Keratinocyte (primary cell): ENCODE data around the gene SOCS4. TPM values are rescaled to one million over a fixed set of nuclear protein-coding genes. Genes with fewer than 3 reads are reported as not detected.

Experiments
- DNase-seq: peaks from one replicate; pipeline ENCODE4 v3.0.0-alpha.2; 2011; ENCODE audit warnings: low read depth, missing footprints, low spot score
- FAIRE-seq: peaks from 2 replicates; lab custom pipeline; 2011; peaks lifted over from hg19 to GRCh38; lab: Jason Lieb, UNC
- H2AFZ ChIP-seq: 2 replicates; pipeline ENCODE4 v1.6.0; 2012; ENCODE audit warnings: low read length, control low read depth, inconsistent platforms; ENCODE audit not compliant: control insufficient read depth
- H3K27ac ChIP-seq: 2 replicates; pipeline ENCODE4 v1.5.1; 2011; ENCODE audit warnings: low read length; ENCODE audit not compliant: control insufficient read depth, insufficient read depth
- H3K27me3 ChIP-seq: 3 replicates; pipeline ENCODE4 v1.6.0; 2011; ENCODE audit warnings: low read length; ENCODE audit not compliant: control insufficient read depth, insufficient read depth; ENCODE audit errors: extremely low read depth
- H3K36me3 ChIP-seq, 2 experiments: 2 replicates in 1 of 2; 3 replicates in 1 of 2; pipeline ENCODE4 v1.5.1; 2011; ENCODE audit warnings: low read length in 2 of 2, mild to moderate bottlenecking in 1 of 2; ENCODE audit not compliant: control insufficient read depth in 2 of 2, insufficient read depth in 2 of 2; ENCODE audit errors: extremely low read depth in 1 of 2
- H3K4me1 ChIP-seq: 3 replicates; pipeline ENCODE4 v1.5.1; 2011; ENCODE audit warnings: low read length; ENCODE audit not compliant: control insufficient read depth, insufficient read depth; ENCODE audit errors: extremely low read depth
- H3K4me2 ChIP-seq: 3 replicates; pipeline ENCODE4 v1.6.0; 2011; ENCODE audit warnings: low read depth, low read length; ENCODE audit not compliant: control insufficient read depth, insufficient read depth; ENCODE audit errors: extremely low read depth
- H3K4me3 ChIP-seq, 3 experiments: fragments of 200-600 bp in 1 of 3; sonication (generic) in 1 of 3; 2 replicates in 2 of 3; 3 replicates in 1 of 3; pipeline ENCODE4 v1.5.1; 2011 to 2016; ENCODE audit warnings: low read length in 3 of 3, mild to moderate bottlenecking in 3 of 3, control low read depth in 2 of 3, inconsistent platforms in 1 of 3, low read depth in 1 of 3, mixed read lengths in 1 of 3, mixed run types in 1 of 3, moderate library complexity in 1 of 3; ENCODE audit not compliant: control insufficient read depth in 2 of 3, insufficient read depth in 2 of 3; ENCODE audit errors: extremely low read depth in 1 of 3
- H3K79me2 ChIP-seq: 2 replicates; pipeline ENCODE4 v1.6.0; 2012; ENCODE audit warnings: low read length; ENCODE audit not compliant: control insufficient read depth, insufficient read depth
- H3K9ac ChIP-seq: 3 replicates; pipeline ENCODE4 v1.6.0; 2011; ENCODE audit warnings: low read length; ENCODE audit not compliant: control insufficient read depth, insufficient read depth; ENCODE audit errors: extremely low read depth
- H3K9me1 ChIP-seq: 3 replicates; pipeline ENCODE4 v1.6.0; 2011; ENCODE audit warnings: low read length; ENCODE audit not compliant: control insufficient read depth, insufficient read depth; ENCODE audit errors: extremely low read depth
- H3K9me3 ChIP-seq: 2 replicates; pipeline ENCODE4 v1.5.1; 2012; ENCODE audit warnings: low read depth, low read length; ENCODE audit not compliant: control insufficient read depth
- H4K20me1 ChIP-seq: 3 replicates; pipeline ENCODE4 v1.6.0; 2011; ENCODE audit warnings: low read length; ENCODE audit not compliant: control insufficient read depth, insufficient read depth; ENCODE audit errors: extremely low read depth
- EZH2 ChIP-seq: IDR thresholded peaks from one replicate; pipeline ENCODE4 v1.6.1; 2012; ENCODE audit warnings: inconsistent platforms, mild to moderate bottlenecking, low read length, moderate library complexity
- dilution Hi-C: fragments of 300-500 bp; cut with MboI; formaldehyde crosslinking; loops from one replicate; pipeline ENCODE4 v1.7.0; 2020; ENCODE audit warnings: low sequenced_read_pairs; ENCODE audit not compliant: extremely low pct_ligation_motif_present
- polyA plus RNA-seq, 5 experiments: library from polyadenylated mRNA; depleted of rRNA in 3 of 5; stranded (reverse) in 3 of 5; stranded (forward) in 1 of 5; unstranded in 1 of 5; fragments of >200 nt; gene quantifications; 1 replicate in 1 of 5; 2 replicates in 3 of 5; 3 replicates in 1 of 5; pipeline versions ENCODE4 v1.2.1 to v1.2.3, GENCODE V29; 2011 to 2012; ENCODE audit warnings: missing spikeins in 2 of 5, low read depth in 1 of 5, low replicate concordance in 1 of 5
- TF ChIP-seq, protein P1 (sequence below), 3 experiments: IDR thresholded peaks in 1 of 3; conservative IDR thresholded peaks in 1 of 3; optimal IDR thresholded peaks in 1 of 3; 2 replicates in 2 of 3; 3 replicates in 1 of 3; pipeline versions ENCODE3 to v1.5.1; 2011; ENCODE audit warnings: low read length in 3 of 3, mild to moderate bottlenecking in 3 of 3, moderate library complexity in 2 of 3, control low read depth in 1 of 3, inconsistent platforms in 1 of 3; ENCODE audit not compliant: insufficient read depth in 2 of 3; ENCODE audit errors: extremely low read depth in 1 of 3

SOCS4 gene
- polyA plus RNA-seq, 1 donor (not counting 4 experiments of a cell fraction or from before 2014, with no cell fraction given), result 14.1 TPM

DNA sequence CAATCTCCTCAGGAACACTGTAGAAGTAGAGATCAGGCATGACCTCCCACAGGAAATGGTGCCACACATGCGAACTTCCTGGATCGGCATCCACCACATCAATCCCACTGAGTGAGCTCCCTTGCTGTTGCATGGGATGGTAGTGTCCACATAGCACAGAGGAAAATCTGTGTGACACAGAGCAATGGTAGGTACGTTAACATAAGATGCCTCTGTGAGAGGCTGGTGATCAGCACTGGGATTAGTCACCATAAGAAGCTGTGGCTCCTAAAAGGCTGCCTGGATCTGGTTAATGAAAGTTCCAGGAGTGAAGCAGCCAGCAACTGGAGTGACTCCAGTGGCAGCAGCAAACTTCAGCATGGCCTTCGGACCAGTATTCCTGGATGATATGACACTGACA lies 22.0 kb upstream of the SOCS4 start:
- Histone ChIP-seq H2AFZ (no peak overlapping the region), H3K9ac (no peak overlapping the region), H3K27me3 (no peaks in the 10 kb centered on the region), H3K27ac (no peak overlapping the region), H3K36me3 (peaks cover 3 to 8% of the 10 kb centered on the region in 2 experiments), H3K9me1 (no peaks in the 10 kb centered on the region), H3K4me3 (no peak overlapping the region), H3K4me2 (no peak overlapping the region), H3K79me2 (no peaks in the 10 kb centered on the region), H3K9me3 (no peaks in the 10 kb centered on the region), H3K4me1 (no peaks in the 10 kb centered on the region), H4K20me1 (no peaks in the 10 kb centered on the region)
- dilution Hi-C loops, result no loop called here
- TF ChIP-seq EZH2, result no peak
- TF ChIP-seq, protein P1, sequence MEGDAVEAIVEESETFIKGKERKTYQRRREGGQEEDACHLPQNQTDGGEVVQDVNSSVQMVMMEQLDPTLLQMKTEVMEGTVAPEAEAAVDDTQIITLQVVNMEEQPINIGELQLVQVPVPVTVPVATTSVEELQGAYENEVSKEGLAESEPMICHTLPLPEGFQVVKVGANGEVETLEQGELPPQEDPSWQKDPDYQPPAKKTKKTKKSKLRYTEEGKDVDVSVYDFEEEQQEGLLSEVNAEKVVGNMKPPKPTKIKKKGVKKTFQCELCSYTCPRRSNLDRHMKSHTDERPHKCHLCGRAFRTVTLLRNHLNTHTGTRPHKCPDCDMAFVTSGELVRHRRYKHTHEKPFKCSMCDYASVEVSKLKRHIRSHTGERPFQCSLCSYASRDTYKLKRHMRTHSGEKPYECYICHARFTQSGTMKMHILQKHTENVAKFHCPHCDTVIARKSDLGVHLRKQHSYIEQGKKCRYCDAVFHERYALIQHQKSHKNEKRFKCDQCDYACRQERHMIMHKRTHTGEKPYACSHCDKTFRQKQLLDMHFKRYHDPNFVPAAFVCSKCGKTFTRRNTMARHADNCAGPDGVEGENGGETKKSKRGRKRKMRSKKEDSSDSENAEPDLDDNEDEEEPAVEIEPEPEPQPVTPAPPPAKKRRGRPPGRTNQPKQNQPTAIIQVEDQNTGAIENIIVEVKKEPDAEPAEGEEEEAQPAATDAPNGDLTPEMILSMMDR (optimal IDR thresholded peaks at IDR 0.05 in 1 of 3, IDR thresholded peaks at IDR 0.05 in 1 of 3, conservative IDR thresholded peaks at IDR 0.05 in 1 of 3; ENCODE audit: extremely low read depth in 1 of 3, insufficient read depth in 2 of 3, low read length in 3 of 3), result no peak
- DNase-seq (no peak), FAIRE-seq (no peak)

DNA sequence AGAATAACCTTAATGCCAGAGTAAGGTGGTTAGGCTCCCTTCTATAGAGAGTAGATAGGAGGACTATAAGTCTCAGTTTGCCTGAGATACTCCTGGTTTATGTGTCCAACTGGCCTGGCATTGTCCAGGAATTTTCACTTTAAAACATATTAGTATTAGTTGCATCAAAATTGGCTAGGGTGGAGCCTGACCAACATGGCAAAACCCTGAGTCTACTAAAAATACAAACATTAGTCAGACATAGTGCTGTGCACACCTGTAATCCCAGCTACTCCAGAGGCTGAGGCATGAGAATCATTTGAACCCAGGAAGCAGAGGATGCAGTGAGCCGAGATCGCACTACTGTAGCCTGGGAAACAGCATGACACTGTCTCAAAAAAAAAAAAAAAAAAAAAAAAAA lies 12.0 kb upstream of the SOCS4 start:
- H3K36me3 ChIP-seq, result peaks cover 0 to 4% of the 10 kb centered on the region in 2 experiments

More for the DNA sequence above, 12.0 kb upstream of the SOCS4 start:
- Histone ChIP-seq H3K4me1 (no peaks in the 10 kb centered on the region), H3K27me3 (no peaks in the 10 kb centered on the region), H3K27ac (no peak overlapping the region), H3K9ac (no peak overlapping the region), H3K4me2 (no peak overlapping the region), H3K79me2 (peaks cover 4% of the 10 kb centered on the region), H2AFZ (no peak overlapping the region), H3K4me3 (no peak overlapping the region), H4K20me1 (no peaks in the 10 kb centered on the region), H3K9me3 (no peaks in the 10 kb centered on the region), H3K9me1 (no peaks in the 10 kb centered on the region)
- dilution Hi-C loops, result no loop called here
- TF ChIP-seq EZH2, result no peak
- TF ChIP-seq, protein P1 (optimal IDR thresholded peaks at IDR 0.05 in 1 of 3, IDR thresholded peaks at IDR 0.05 in 1 of 3, conservative IDR thresholded peaks at IDR 0.05 in 1 of 3; ENCODE audit: extremely low read depth in 1 of 3, insufficient read depth in 2 of 3, low read length in 3 of 3), result no peak
- DNase-seq (no peak), FAIRE-seq (no peak)
